GM10266 (cell line): ENCODE data around the gene NCAPH2.
A peak's percentile ranks its signal among the peaks of the same experiment; 100 is the strongest.

Experiments
- DNase-seq: peaks from one replicate; pipeline ENCODE4 v3.0.0; 2012; ENCODE audit errors: extremely low spot score
- TF ChIP-seq, protein P1 (sequence below): IDR thresholded peaks from 2 replicates; pipeline ENCODE4 v1.5.1; 2012; ENCODE audit warnings: mild to moderate bottlenecking, low read depth; ENCODE audit not compliant: control insufficient read depth, insufficient read depth; ENCODE audit errors: missing control alignments

Gene NCAPH2

DNA sequence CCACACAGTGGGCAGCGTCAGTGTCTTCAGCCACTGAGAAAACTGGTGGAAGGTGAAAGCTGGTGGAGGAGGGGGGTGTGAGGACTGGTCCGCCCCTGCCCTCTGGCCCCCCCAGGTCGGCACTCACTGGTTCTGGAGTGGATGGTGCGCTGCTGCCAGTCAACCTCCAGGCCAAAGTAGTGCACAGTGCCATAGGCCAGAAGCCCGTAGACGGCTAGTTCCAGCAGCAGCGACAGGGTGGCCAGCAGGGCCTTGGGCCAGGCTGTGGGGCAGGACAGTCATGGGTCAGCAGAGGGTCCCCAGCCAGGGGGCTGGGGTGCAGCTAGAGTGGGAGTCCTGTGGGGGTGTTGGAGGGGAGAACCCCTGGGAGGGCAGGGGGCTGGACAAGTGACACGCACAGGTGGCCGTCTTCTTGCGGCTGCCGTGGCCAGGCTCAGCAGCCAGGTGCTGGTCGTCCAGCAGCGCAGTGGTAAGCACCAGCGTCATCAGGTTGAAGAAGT is 2.7 kb upstream of the NCAPH2 start:
- TF ChIP-seq, protein P1, sequence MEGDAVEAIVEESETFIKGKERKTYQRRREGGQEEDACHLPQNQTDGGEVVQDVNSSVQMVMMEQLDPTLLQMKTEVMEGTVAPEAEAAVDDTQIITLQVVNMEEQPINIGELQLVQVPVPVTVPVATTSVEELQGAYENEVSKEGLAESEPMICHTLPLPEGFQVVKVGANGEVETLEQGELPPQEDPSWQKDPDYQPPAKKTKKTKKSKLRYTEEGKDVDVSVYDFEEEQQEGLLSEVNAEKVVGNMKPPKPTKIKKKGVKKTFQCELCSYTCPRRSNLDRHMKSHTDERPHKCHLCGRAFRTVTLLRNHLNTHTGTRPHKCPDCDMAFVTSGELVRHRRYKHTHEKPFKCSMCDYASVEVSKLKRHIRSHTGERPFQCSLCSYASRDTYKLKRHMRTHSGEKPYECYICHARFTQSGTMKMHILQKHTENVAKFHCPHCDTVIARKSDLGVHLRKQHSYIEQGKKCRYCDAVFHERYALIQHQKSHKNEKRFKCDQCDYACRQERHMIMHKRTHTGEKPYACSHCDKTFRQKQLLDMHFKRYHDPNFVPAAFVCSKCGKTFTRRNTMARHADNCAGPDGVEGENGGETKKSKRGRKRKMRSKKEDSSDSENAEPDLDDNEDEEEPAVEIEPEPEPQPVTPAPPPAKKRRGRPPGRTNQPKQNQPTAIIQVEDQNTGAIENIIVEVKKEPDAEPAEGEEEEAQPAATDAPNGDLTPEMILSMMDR, result no peak
- no peak for DNase-seq

- no peak for DNase-seq
- TF ChIP-seq, protein P1, result no peak
Measured at GRCh38 chr22:50505776-50506610, 2.0 kb upstream of the NCAPH2 start.

DNA sequence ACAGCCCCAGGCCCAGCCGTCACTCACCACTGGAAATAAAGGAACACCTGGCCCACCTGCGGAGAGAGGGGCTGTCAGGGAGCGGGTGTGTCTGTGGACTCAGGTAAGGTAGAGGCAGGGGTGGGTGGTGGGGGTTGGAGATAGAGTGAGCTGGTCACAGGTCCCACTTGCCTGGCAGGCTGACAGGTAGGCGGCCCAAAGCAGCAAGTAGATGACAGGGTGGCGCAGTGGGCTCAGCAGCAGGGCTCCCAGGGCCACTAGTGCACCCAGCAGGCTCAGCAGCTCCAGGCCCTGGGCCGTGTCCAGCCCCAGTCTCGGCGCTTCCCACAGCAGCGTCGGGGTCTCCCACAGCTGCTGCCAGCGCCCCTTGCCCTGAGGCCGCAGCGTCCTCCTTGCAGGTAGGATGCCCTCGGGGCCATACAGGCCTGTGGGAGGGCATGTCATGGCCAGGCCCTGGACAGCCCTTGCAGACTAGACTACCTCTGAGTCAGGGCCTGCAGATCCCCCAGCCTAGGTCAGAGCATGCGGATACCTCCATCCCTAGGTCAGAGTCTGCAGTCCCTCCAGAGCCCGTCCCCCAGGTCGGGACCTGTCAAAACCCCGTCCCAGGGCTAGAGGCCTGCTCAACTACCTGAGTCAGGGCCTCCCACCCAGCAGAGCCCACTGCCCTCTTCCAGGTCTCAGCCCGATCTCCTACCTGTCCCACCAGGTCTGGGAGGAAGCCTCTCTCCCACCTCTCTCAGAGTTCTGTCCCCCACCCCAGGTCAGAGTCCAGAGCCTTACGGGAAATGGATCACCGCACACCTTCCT is 1.2 kb upstream of the NCAPH2 start:
- DNase-seq, result peak; percentile 58
- TF ChIP-seq, protein P1, result no peak

- DNase-seq, result peak; percentile 99
- TF ChIP-seq, protein P1, result no peak
Measured at GRCh38 chr22:50507421-50507990, 518 bp upstream of the NCAPH2 start, which contains the start of gene LMF2. LMF2 (minus strand) TSS chr22:50507702; CDS start chr22:50507675, 27 bp downstream.

GRCh38 chr22:50508897-50509296 is 873 bp downstream of the NCAPH2 start:
- DNase-seq, result no peak
- TF ChIP-seq, protein P1, result no peak

DNA sequence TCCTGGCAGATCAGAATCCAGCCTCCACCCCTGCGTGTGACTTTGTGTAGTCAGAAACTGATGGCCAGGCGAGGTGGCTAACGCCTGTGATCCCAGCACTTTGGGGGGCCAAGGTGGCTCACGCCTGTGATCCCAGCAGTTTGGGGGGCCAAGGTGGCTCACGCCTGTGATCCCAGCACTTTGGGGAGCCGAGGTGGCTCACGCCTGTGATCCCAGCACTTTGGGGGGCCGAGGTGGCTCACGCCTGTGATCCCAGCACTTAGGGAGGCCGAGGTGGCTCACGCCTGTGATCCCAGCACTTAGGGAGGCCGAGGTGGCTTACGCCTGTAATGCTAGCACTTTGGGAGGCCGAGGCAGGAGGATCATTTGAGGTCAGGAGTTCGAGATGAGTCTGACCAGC is 5.2 kb downstream of the NCAPH2 start:
- no peak for DNase-seq
- TF ChIP-seq, protein P1, result no peak
